GM19438 (cell line): ENCODE data around the gene ZNF790.
A peak's percentile ranks its signal among the peaks of the same experiment; 100 is the strongest.
"Not testable (repeated sequence)": the region's sequence is repeated elsewhere in the genome, so short reads cannot be mapped to it uniquely, and the experiment has no call there.

Experiments
- ATAC-seq: cut with Tn5 transposase; IDR thresholded peaks from one replicate; pipeline ENCODE4 v1.9.1; 2021; ENCODE audit warnings: low read depth; ENCODE audit not compliant: unreplicated experiment

Gene ZNF790

DNA sequence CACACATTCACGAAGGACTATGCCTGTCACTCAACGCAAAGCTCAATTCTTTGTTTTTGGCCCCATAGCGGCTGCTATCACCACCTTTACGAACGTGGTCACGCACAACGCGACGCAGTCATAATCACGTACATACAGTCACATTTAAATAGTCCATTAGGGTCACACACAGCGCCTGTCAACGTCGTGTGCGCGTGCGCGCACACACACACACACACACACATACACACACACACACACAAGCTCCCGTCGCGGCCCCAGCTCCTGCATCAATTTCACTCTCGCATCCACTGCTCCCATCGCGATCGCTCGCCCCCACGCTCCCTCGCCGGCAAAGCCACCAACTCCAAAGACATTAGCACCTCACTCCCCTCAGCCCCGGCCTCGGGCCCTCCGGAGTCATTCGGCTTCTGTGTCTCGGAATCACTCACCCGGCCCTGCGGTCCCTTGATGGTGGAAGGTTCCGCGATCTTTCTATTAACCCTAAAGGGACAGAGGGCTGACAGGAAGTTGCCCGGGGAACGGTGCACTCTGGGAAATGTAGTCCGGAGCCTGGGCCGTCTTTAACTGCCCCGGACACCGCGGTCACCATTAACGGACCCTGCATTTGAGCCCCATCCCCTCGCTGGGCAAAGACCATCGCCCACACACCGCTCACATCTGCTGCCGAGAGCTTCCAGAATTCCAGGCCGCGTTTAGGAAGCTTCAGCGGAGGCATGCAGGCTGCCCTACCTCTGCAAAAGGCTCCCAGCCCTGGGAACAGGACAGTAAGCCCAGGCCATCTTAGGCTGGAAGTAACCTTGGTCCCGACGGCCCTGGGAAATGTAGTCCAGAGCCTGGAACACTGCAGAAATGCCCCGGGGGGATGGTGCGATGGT lies at the start of gene ZNF790:
Gene ZNF790 (minus strand): TSS at position 482 of the 878 bp plus-strand sequence. CDS start 12,768 bp downstream, outside the sequence.
- peak; percentile 95 for ATAC-seq

DNA sequence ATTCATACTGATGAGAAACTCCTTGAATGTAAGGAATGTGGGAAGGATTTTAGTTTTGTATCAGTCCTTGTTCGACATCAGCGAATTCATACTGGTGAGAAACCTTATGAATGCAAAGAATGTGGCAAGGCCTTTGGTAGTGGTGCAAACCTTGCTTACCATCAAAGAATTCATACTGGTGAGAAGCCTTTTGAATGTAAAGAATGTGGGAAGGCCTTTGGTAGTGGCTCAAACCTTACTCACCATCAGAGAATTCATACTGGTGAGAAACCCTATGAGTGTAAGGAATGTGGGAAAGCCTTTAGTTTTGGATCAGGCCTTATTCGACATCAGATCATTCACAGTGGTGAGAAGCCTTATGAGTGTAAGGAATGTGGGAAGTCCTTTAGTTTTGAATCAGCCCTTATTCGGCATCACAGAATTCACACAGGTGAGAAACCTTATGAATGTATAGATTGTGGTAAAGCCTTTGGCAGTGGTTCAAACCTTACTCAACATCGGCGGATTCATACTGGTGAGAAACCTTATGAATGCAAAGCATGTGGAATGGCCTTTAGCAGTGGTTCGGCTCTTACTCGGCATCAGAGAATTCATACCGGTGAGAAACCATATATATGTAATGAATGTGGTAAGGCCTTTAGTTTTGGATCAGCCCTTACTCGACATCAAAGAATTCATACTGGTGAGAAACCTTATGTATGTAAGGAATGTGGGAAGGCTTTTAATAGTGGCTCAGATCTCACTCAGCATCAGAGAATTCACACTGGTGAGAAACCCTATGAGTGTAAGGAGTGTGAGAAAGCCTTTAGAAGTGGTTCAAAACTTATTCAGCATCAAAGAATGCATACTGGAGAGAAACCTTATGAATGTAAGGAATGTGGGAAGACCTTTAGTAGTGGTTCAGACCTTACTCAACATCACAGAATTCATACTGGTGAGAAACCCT lies 39.1 kb upstream of the ZNF790 start:
- no peak for ATAC-seq

DNA sequence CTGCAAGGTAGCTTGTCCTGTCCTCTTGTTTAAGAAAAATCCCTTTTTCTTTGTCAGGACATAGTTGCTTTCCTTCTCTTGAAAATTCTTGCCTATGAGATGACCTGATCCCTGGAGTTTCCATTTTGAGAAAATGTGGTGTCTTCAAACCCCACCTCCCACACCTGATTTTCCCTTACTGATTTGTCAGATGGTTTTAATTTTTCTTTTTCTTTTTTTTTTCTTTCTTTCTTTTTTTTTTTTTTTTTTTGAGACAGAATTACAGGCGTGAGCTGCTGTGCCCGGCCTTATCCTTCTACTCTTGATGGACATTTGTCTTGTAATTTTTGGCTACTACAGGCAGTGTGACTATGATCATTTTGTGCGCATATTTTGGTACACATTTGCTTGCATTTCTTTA lies 13.7 kb upstream of the ZNF790 start:
- no peak for ATAC-seq

DNA sequence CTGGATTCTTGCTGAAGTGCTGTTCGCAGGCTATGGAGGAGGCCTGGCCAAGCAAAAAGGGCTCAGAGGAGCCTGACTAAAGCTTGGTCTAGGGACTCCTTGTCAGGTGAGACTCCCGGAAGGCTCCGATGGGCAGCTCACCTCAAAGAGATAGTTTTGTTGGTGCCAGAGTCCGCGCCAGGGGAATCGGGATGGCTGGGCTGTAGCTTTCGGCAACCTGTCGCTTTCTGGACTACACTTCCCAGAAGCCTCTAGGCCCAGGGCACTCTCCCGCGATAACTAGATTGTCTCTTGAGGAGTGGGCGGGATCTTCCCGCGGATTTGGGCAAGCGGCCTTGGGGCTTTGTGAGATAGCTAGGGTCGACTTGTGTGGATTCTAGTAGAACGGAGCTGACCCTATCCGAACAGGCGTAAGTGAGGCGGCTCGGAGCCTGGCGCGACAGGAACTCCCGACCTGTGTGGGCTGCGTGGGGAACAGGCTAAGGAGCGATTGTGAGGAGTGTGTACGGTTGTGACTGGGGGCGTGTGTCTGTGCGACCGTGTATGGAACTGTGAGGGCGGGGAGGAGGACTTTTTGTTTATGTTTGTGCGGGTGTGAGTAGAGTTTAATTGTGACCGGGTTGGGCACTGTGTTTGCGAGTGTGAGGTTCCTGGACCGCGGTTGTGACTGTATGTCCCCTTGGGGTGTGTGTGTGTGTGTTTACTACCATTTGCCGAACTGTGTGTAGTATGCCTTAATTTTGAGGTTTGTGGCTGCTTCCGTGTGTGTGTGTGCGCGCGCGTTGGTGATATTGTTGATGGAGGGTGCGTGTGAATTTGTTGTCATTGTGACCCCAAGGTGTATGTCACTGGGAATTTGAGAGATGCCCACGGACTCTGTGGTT lies 12.6 kb upstream of the ZNF790 start, which contains the start of gene ZNF345:
Gene ZNF345 (plus strand): TSS at position 318 of the 884 bp plus-strand sequence. CDS start 25,955 bp downstream, outside the sequence.
- ATAC-seq = peak; percentile 72

DNA sequence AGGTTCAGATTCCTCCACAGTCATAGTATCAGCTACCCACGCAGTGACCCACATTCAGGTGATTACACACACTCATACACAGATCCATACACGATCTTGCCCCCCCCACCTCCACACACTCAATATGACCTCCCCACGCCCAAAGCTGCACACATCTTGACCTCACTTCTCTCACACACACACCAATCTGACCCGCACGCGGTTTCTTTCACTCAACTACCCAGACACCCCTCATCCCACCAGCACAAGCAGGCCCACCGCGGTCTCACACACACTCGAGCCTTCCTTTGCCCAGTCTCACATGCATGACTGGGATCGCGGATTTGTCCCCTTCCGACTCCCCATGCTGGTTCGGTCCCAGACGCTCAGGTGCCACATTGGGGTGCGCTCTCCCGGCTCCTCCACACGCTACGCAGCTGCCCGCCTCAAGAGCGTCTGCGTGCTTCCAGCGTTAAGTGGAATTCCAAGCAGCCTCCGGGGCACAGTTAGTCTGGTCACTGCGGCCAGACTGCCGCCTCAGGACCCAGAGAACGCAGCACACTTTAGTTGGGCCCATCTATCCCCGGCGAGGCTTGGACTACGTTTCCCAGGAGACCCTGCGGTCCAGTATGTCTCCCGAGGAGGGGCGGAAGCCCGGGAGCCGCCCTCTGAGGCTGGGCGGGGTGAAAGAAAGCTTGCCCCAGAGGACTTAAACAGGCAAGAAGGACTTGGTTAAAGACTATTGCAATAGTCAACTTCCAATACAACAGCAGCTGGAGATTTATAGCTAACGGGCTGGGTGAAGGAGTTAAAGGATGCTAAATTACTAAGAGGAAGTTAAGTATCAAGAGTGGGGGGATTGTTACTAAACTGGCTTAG lies 11.7 kb upstream of the ZNF790 start:
- peak; percentile 74 for ATAC-seq

DNA sequence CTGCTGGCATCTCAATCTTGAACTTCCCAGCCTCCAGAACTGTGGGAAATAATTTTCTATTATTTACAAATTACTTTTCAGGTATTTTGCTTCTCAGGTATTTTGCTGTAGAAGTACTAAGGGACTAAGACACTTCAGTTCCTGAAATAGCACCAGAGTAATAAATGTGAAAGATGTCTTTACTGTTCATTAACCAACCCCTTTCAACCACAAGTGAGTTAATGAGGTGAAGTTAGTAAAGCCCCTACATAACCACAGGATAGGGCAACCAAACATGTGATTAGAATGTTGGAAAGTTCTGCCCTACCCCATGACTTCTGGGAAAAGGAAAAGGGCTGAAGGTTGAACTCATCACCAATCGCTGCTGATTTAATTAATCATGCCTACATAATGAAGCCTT lies 9.8 kb upstream of the ZNF790 start:
- no peak for ATAC-seq

DNA sequence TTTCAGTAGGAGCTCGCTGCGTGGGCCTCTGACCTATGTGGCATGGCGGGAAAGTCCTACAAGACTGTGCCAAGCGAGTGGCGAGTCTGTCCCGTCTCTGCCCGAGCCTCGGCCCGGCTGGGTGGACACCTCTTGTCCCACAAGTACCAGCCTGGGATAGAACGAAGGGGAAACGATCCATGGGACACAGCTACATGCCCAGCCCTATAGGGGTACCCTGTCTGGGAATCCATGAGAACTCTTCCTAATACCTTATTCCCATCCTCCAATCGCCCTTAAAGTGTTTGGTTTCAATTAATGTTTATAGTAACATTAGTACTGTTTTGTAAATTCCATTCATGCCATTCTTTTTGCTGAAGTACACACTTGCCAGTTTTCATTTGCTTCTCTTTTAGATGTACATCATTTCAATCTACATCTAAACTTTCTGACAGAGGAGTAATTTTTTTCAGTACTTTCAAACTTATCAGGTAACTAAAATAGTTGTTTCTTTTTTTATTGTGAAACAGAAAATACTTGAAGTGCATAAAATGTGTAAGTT lies 667 bp upstream of the ZNF790 start:
- ATAC-seq = no peak

DNA sequence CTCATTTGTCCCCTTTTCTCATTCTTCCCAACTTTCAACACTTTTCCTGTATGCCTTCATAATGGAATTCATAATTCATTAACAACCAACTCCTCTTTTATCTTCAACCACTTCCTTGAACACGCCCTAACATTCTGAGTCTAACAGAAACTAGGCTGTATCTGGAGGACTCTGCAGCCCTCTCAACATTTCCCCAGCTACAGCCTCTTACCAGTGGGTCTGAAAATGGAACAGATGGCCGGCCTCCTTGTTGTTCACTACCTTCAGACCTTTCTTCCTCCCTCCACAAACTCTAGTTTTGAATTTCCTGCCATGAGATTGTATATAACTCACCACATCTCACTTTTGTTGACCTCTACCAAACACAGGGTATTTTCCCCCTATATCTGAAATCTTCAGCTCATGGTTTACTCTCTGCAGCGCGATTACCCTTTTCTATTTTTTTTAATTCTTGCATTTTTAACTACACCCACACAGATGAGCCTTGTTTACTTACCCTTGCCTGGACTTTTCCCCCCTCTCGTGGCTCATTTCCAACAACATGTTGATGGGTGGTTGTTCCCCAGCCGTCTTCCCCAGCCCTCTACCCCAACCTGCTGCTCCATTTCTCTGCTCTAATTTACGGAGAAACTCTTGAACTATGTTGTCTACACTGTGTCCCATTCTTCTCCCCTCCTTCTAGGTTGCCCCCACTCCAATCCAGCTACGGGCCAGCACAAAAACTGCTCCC lies 846 bp downstream of the ZNF790 start:
- no peak for ATAC-seq

DNA sequence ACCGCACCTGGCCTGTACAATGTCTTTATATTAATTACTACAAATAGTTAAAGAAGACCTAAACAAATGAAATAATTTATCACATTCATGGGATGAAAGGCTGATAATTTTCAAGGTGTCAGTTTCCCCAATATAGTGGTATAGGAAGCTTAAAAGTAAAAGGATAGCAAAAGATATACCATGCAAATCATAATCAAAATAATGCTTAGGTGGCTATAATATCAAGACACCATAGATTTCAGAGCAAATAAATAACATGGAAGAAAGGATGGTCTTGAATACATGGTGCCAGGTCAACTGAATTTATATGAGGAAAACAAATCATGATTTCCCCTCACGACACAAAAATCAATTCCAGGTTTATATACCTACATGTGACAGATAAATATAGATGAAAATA lies 4.8 kb downstream of the ZNF790 start:
- no peak for ATAC-seq

DNA sequence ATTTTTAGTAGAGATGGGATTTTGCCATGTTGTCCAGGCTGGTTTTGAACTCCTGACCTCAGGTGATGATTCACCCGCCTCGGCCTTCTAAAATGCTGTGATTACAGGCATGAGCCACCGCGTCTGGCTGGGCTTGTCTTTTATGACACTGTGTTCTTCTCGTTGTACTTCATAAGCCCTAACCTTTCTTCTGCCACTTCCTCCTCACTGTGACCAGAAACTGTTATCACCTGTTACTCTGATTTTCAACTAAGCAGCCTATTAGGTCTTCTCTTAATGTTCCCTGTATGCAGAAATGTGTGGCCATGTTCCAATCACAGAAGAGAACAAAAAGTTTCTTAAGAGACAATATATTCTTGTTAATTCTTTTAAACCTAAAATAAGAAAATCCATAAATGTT lies 16.4 kb downstream of the ZNF790 start:
- ATAC-seq = no peak

DNA sequence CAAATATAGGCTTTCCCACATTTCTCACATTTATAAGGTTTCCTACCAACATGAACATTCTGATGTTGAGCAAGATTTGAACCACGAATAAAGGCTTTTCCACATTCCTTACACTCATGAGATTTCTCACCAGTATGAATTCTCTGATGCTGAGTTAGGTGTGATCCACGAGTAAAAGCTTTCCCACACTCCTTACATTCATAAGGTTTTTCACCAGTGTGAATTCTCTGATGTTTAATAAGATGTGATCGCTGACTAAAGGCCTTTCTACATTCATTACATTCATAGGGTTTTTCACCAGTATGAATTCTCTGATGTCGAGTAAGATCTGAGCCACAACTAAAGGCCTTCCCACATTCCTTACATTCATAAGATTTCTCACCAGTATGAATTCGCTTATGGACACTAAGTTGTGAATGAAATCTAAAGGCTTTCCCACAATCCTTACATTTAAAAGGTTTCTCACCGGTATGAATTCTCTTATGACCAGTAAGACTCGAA lies 19.0 kb downstream of the ZNF790 start:
- no peak for ATAC-seq

DNA sequence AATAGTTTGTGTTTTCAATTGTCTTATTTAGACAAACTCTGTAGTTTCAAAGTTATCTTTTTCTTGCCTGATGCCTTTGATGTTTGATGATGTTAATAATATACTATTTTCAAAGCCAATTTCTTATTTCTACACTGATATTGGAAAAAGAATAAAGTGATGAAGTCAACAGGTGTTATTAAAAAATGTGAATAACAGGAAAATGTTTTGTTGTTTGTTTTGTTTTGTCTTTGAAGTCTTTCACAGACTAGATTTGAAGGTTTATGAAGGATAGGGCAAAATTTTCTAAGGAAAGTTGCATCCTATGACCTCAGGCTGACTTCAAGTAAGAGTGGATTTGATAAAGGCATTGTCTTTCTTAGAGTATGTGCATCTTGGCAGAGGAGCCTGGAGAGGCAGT lies 31.2 kb downstream of the ZNF790 start:
- no peak for ATAC-seq

DNA sequence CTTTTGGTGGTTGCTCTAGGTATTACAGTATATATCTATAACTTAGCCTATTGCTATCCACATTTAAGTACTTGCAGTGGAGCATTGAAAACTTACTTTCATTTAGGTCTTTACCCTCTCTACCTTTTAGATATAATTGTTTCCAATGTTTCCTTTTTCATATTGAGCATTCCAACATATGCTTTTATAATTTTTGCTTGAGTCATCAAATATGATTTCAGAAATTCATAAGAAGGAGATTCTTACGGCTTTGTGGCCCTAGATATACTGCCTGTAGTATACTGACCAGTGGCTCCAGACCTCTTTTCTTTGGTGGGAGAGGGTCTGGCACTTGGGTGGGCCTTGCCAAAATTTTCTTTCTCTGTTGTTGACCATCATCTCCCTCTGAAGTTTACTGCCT lies 32.8 kb downstream of the ZNF790 start:
- ATAC-seq = no peak

DNA sequence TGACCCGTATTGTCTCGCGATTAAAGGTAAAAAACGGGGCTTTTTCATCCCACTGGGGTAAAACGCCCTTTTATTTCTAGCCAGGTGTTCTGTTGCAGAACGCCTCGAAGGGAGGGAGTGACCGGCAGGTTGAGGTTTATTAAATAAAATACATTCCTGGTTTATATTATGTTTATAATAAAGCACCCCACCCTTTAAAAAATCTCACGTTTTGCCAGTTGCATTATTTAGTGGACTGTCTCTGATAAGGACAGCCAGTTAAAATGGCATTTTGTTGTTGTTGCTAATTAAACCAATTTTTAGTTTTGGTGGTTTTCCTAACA lies 40.4 kb downstream of the ZNF790 start:
- ATAC-seq = no peak

DNA sequence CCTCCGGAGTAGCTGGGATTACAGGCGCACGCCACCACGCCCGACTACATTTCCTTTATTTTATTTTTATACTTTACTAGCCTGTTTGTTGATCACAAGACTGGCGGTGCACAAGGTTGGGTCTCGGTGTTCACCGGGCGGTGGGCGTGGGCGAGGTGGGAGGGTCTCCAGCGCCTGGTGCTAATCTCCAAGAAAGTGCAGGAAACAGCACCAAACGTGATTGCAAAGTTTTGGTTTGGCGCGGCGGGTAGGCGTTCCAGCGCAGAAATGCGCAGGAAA lies 41.5 kb downstream of the ZNF790 start:
- no peak for ATAC-seq

DNA sequence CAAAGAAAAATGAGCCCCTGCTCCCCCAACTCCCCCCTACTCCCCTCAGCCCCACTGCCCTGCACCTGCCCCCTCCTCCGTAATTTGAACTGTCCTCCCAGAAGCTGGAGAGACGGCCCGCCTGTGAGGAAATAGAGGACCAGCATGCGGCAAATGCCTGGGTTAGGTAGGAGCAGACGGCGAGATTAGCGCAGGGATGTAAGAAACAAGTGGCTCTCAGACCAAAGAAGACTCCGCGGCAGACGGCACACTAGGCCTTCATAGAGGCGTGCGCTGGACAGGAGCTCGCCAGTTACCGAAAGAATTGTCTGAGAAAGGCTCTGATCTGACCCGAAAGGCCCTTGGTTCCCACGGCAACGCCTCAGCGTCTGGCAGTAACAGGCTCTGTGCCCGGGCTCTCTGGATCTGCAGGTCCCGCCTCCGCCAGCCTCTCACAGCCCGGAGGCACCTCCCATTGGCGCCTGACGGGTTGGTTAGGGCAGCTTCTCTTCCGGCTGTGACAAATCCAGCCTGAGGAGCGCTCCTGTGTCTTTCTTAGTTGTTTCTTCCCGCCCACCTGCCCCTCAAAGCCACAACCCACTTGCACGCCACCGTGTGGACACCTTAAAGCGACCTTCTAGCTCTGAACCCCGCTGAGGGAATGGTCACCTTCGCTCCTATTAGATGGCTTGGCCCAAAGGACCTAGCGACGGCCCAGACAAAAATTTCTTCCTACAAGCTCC lies 46.6 kb downstream of the ZNF790 start:
- ATAC-seq = not testable (repeated sequence)

DNA sequence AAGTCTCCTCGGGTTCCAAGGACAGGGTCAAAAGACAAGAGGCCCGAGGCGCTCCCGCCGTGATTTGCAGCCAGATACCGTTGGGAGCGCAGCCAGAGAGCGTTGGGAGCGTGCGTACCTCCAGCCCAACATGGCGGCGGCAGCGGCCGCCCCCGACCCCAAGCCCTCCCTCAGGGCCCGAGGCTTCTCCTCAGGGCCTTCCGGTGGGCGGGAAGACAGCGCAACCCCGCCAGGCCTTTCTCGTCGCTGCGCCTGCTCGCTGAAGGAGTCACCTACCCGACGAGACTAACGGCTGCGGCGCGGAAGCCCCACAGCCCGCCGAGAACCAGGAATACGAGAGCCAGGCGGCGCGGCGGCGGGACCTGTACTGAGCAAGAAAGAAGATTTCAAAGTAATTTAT lies 62.4 kb downstream of the ZNF790 start:
- no peak for ATAC-seq

DNA sequence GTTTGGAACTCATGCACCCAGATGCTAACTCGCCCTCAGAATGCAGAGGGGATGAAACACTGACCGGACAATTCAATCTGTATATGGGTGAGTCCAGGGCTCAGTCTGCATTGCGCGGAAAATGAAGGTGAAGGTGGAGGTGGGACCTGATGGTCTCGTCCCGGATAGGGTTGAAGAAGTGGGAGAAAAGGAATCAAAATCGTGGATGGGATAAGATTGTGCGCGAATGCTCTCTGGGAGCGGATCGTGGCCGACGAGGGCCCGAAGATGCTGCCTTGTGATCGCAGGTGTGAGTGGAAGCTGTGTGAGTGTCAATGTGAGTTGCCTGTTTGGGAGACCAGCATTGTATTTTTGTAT lies 65.0 kb downstream of the ZNF790 start:
- ATAC-seq = no peak
